Panc1 (cell line): Measurements from ENCODE around the gene NAT9.

ENCODE experiments used
- CTCF ChIP-seq: fragments of 450-650 bp; IDR thresholded peaks from 2 replicates; pipeline ENCODE4 v1.5.1; 2017; ENCODE audit warnings: mild to moderate bottlenecking
- POLR2AphosphoS5 ChIP-seq: IDR thresholded peaks from 2 replicates; pipeline ENCODE4 v1.6.1; 2012; ENCODE audit warnings: mild to moderate bottlenecking, low read depth, low read length, moderate library complexity
- TCF7L2 ChIP-seq: IDR thresholded peaks from 2 replicates; pipeline ENCODE4 v1.6.1; 2011; ENCODE audit warnings: mild to moderate bottlenecking, low read depth, low read length, inconsistent platforms
- TF ChIP-seq, protein P1 (sequence below), 2 experiments: IDR thresholded peaks; 2 replicates each; pipeline ENCODE4 v1.6.1; 2011 to 2012; ENCODE audit warnings: low read depth in 2 of 2, control low read depth in 1 of 2, low read length in 1 of 2, mild to moderate bottlenecking in 1 of 2, moderate library complexity in 1 of 2; ENCODE audit not compliant: insufficient read depth in 1 of 2

- TF ChIP-seq CTCF (peak; percentile 85), POLR2AphosphoS5 (no peak), TCF7L2 (no peak)
- TF ChIP-seq, protein P1, sequence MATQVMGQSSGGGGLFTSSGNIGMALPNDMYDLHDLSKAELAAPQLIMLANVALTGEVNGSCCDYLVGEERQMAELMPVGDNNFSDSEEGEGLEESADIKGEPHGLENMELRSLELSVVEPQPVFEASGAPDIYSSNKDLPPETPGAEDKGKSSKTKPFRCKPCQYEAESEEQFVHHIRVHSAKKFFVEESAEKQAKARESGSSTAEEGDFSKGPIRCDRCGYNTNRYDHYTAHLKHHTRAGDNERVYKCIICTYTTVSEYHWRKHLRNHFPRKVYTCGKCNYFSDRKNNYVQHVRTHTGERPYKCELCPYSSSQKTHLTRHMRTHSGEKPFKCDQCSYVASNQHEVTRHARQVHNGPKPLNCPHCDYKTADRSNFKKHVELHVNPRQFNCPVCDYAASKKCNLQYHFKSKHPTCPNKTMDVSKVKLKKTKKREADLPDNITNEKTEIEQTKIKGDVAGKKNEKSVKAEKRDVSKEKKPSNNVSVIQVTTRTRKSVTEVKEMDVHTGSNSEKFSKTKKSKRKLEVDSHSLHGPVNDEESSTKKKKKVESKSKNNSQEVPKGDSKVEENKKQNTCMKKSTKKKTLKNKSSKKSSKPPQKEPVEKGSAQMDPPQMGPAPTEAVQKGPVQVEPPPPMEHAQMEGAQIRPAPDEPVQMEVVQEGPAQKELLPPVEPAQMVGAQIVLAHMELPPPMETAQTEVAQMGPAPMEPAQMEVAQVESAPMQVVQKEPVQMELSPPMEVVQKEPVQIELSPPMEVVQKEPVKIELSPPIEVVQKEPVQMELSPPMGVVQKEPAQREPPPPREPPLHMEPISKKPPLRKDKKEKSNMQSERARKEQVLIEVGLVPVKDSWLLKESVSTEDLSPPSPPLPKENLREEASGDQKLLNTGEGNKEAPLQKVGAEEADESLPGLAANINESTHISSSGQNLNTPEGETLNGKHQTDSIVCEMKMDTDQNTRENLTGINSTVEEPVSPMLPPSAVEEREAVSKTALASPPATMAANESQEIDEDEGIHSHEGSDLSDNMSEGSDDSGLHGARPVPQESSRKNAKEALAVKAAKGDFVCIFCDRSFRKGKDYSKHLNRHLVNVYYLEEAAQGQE (IDR thresholded peaks at IDR 0.05; ENCODE audit: insufficient read depth in 1 of 2, low read depth in 2 of 2, low read length in 1 of 2), result no peak
Measured at GRCh38 chr17:74736513-74737298, 39.4 kb downstream of the NAT9 start, which contains the start of gene RAB37.
